HepG2 (cell line): ENCODE data around the gene TSEN54. TPM values are rescaled to one million over a fixed set of nuclear protein-coding genes. Genes with fewer than 3 reads are reported as not detected.

Experiments used
- DNMT3B ChIP-seq: conservative IDR thresholded peaks from 2 replicates; pipeline ENCODE4 v1.6.1; 2016; ENCODE audit warnings: missing biosample characterization, control low read depth
- MAZ ChIP-seq, 2 experiments: sonication (generic) in 1 of 2; formaldehyde crosslinking in 1 of 2; IDR thresholded peaks; 2 replicates each; pipeline versions ENCODE4 v1.5.0 to v1.6.1; 2012 to 2020; ENCODE audit warnings: low read depth in 2 of 2, mild to moderate bottlenecking in 2 of 2, borderline replicate concordance in 1 of 2, improper control_type of control experiment in 1 of 2, low read length in 1 of 2, missing genetic modification reagents in 1 of 2, moderate library complexity in 1 of 2
- NRL ChIP-seq: sonication (generic); formaldehyde crosslinking; IDR thresholded peaks from 2 replicates; pipeline ENCODE4 v1.5.0; 2020; ENCODE audit warnings: missing genetic modification reagents, mild to moderate bottlenecking, moderate library complexity, borderline replicate concordance
- RXRB ChIP-seq: IDR thresholded peaks from 2 replicates; pipeline ENCODE4 v1.6.1; 2016; ENCODE audit warnings: borderline replicate concordance, missing genetic modification reagents, missing compliant biosample characterization
- SETDB1 ChIP-seq: sonication (generic); formaldehyde crosslinking; IDR thresholded peaks from 2 replicates; pipeline ENCODE4 v1.5.1; 2020; ENCODE audit warnings: missing genetic modification reagents, mild to moderate bottlenecking, borderline replicate concordance
- ZBTB40 ChIP-seq, 2 experiments: fragments of 450-650 bp in 1 of 2; sonication (generic) in 1 of 2; formaldehyde crosslinking in 1 of 2; IDR thresholded peaks; 2 replicates each; pipeline versions ENCODE4 v1.6.1 to v1.8.0; 2016 to 2022; ENCODE audit warnings: antibody characterized with exemption in 1 of 2, mild to moderate bottlenecking in 1 of 2, missing genetic modification reagents in 1 of 2
- ZFP41 ChIP-seq: sonication (generic); formaldehyde crosslinking; IDR thresholded peaks from 2 replicates; pipeline ENCODE4 v1.4.0; 2020; ENCODE audit warnings: mild to moderate bottlenecking, missing genetic modification reagents, borderline replicate concordance
- ZKSCAN5 ChIP-seq: sonication (generic); formaldehyde crosslinking; IDR thresholded peaks from 2 replicates; pipeline ENCODE4 v1.5.1; 2020; ENCODE audit warnings: mild to moderate bottlenecking, missing genetic modification reagents
- ZNF232 ChIP-seq: sonication (generic); formaldehyde crosslinking; IDR thresholded peaks from 2 replicates; pipeline ENCODE4 v1.4.0; 2020; ENCODE audit warnings: missing genetic modification reagents, borderline replicate concordance
- ZNF317 ChIP-seq: sonication (generic); formaldehyde crosslinking; IDR thresholded peaks from 2 replicates; pipeline ENCODE4 v1.5.0; 2020; ENCODE audit warnings: mild to moderate bottlenecking, missing genetic modification reagents
- ZNF33A ChIP-seq: sonication (generic); formaldehyde crosslinking; IDR thresholded peaks from 2 replicates; pipeline ENCODE4 v1.5.1; 2020; ENCODE audit warnings: missing genetic modification reagents, mild to moderate bottlenecking, moderate library complexity, borderline replicate concordance
- ZNF468 ChIP-seq: sonication (generic); formaldehyde crosslinking; IDR thresholded peaks from 2 replicates; pipeline ENCODE4 v1.8.0; 2022; ENCODE audit warnings: mild to moderate bottlenecking, moderate library complexity, missing genetic modification reagents
- ZNF543 ChIP-seq: sonication (generic); formaldehyde crosslinking; IDR thresholded peaks from 2 replicates; pipeline ENCODE4 v1.4.0; 2020; ENCODE audit warnings: mild to moderate bottlenecking, missing genetic modification reagents
- ZNF552 ChIP-seq: sonication (generic); formaldehyde crosslinking; IDR thresholded peaks from 2 replicates; pipeline ENCODE4 v1.9.0; 2022; ENCODE audit warnings: missing genetic modification reagents, mild to moderate bottlenecking, borderline replicate concordance
- ZNF891 ChIP-seq: sonication (generic); formaldehyde crosslinking; IDR thresholded peaks from 2 replicates; pipeline ENCODE4 v1.5.0; 2020; ENCODE audit warnings: mild to moderate bottlenecking, missing genetic modification reagents
- polyA plus RNA-seq, 8 experiments: library from polyadenylated mRNA; depleted of rRNA in 3 of 8; stranded (reverse) in 7 of 8; unstranded in 1 of 8; fragments of >200 nt; fragmentation: Illumina TruSeq in 4 of 8; extraction: Trizol in 4 of 8; gene quantifications; 2 replicates each; pipeline versions ENCODE4 v1.2.1 to v1.2.3, GENCODE V29; 2011 to 2016; ENCODE audit warnings: low read depth in 4 of 8, missing spikeins in 1 of 8, mixed read lengths in 1 of 8; ENCODE audit not compliant: insufficient read depth in 1 of 8
- total RNA-seq, 5 experiments: library from RNA; depleted of rRNA; stranded (reverse); fragments of >200 nt; fragmentation: Illumina TruSeq; extraction: Trizol; gene quantifications; 2 replicates each; pipeline ENCODE4 v1.2.3, GENCODE V29; 2016; ENCODE audit warnings: low read depth in 1 of 5
- TF ChIP-seq, protein P1 (sequence below): sonication (generic); formaldehyde crosslinking; IDR thresholded peaks from 2 replicates; pipeline ENCODE4 v1.4.0; 2020; ENCODE audit warnings: missing genetic modification reagents

Gene TSEN54
- total and polyA plus RNA-seq, 2 of the 13 experiments (the other 11 are each of a cell fraction or from before 2014, with no cell fraction given) = 62.9 to 63.3 TPM

DNA sequence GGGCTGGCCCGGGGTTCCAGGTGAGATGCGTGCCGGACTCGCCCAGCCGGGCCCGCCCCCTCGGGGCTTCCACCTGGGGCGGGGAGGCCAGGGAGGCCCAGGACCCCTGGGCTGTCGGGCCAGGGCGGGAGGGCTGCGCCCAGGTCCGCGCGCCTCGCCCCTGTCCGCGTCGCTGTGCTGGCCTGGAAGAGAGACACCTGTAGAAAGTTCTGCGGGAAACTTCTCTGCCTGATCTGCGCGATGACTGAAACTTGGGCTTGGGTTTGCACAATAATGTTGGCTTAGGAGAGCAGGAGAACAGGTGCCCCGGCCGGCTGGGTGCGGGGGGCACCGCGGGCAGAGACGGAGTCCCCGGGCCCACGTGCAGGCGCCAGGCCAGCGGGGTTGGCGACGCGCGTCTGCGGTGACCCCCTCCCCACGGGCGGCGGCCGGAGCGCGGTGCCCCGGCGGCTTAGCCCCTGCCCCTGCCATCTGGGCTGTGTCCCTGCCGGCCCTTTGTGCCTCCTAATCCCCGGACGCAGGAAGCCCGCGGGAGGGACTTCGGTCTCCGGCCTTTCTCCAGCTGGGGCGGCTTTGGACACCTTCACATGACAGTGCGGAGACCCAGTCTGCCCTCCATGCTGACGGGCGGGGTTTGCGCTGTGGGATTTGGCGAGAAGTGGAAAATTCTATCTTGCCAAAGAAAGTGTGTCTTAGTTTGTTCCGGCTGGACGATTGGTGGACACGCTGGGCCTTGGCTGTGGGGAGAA lies 9.7 kb downstream of the TSEN54 start (continued):
- TF ChIP-seq ZBTB40 (IDR thresholded peaks at IDR 0.05) = no peak
- TF ChIP-seq ZBTB40 (CRISPR knock-in tag; IDR thresholded peaks at IDR 0.05) = peak; percentile 47; the same call in 1 of the 2 replicates
- TF ChIP-seq MAZ (IDR thresholded peaks at IDR 0.05; ENCODE audit: borderline replicate concordance, low read depth, low read length) = no peak
- TF ChIP-seq MAZ (CRISPR knock-in tag; IDR thresholded peaks at IDR 0.05; ENCODE audit: low read depth) = peak; percentile 64; the same call in 1 of the 2 replicates
- peak; percentile 37; the same call in 1 of the 2 replicates for TF ChIP-seq ZNF232 (CRISPR knock-in tag)
- peak; percentile 15; the same call in 1 of the 2 replicates for TF ChIP-seq ZFP41
- TF ChIP-seq, protein P1, sequence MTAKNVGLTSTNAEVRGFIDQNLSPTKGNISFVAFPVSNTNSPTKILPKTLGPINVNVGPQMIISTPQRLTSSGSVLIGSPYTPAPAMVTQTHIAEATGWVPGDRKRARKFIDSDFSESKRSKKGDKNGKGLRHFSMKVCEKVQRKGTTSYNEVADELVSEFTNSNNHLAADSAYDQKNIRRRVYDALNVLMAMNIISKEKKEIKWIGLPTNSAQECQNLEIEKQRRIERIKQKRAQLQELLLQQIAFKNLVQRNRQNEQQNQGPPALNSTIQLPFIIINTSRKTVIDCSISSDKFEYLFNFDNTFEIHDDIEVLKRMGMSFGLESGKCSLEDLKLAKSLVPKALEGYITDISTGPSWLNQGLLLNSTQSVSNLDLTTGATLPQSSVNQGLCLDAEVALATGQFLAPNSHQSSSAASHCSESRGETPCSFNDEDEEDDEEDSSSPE (CRISPR knock-in tag) = no peak
- TF ChIP-seq ZNF33A (CRISPR knock-in tag) = no peak
- TF ChIP-seq ZNF543 = 0 out of 2 replicates have a peak, but pooled peaks have one; percentile 14
- TF ChIP-seq ZNF317 (CRISPR knock-in tag) = no peak
- TF ChIP-seq NRL (CRISPR knock-in tag) = peak; percentile 91
- TF ChIP-seq ZNF552 (CRISPR knock-in tag) = no peak
- TF ChIP-seq DNMT3B = no peak
- TF ChIP-seq SETDB1 (CRISPR knock-in tag) = no peak
- no peak for TF ChIP-seq ZNF468 (CRISPR knock-in tag)
- TF ChIP-seq RXRB (CRISPR knock-in tag) = no peak
- TF ChIP-seq ZKSCAN5 (CRISPR knock-in tag) = no peak
- peak; percentile 53; the same call in 1 of the 2 replicates for TF ChIP-seq ZNF891
